Keratinocyte (primary cell): Measurements from ENCODE around the gene NKAP. TPM values are rescaled to one million over a fixed set of nuclear protein-coding genes. Genes with fewer than 3 reads are reported as not detected.
"Not testable (repeated sequence)": the region's sequence is repeated elsewhere in the genome, so short reads cannot be mapped to it uniquely, and the experiment has no call there.

Source experiments
- DNase-seq: peaks from one replicate; pipeline ENCODE4 v3.0.0-alpha.2; 2011; ENCODE audit warnings: low read depth, missing footprints, low spot score
- FAIRE-seq: peaks from 2 replicates; lab custom pipeline; 2011; peaks lifted over from hg19 to GRCh38; lab: Jason Lieb, UNC
- H2AFZ ChIP-seq: 2 replicates; pipeline ENCODE4 v1.6.0; 2012; ENCODE audit warnings: low read length, control low read depth, inconsistent platforms; ENCODE audit not compliant: control insufficient read depth
- H3K27ac ChIP-seq: 2 replicates; pipeline ENCODE4 v1.5.1; 2011; ENCODE audit warnings: low read length; ENCODE audit not compliant: control insufficient read depth, insufficient read depth
- H3K27me3 ChIP-seq: 3 replicates; pipeline ENCODE4 v1.6.0; 2011; ENCODE audit warnings: low read length; ENCODE audit not compliant: control insufficient read depth, insufficient read depth; ENCODE audit errors: extremely low read depth
- H3K36me3 ChIP-seq, 2 experiments: 2 replicates in 1 of 2; 3 replicates in 1 of 2; pipeline ENCODE4 v1.5.1; 2011; ENCODE audit warnings: low read length in 2 of 2, mild to moderate bottlenecking in 1 of 2; ENCODE audit not compliant: control insufficient read depth in 2 of 2, insufficient read depth in 2 of 2; ENCODE audit errors: extremely low read depth in 1 of 2
- H3K4me1 ChIP-seq: 3 replicates; pipeline ENCODE4 v1.5.1; 2011; ENCODE audit warnings: low read length; ENCODE audit not compliant: control insufficient read depth, insufficient read depth; ENCODE audit errors: extremely low read depth
- H3K4me2 ChIP-seq: 3 replicates; pipeline ENCODE4 v1.6.0; 2011; ENCODE audit warnings: low read depth, low read length; ENCODE audit not compliant: control insufficient read depth, insufficient read depth; ENCODE audit errors: extremely low read depth
- H3K4me3 ChIP-seq, 3 experiments: fragments of 200-600 bp in 1 of 3; sonication (generic) in 1 of 3; 2 replicates in 2 of 3; 3 replicates in 1 of 3; pipeline ENCODE4 v1.5.1; 2011 to 2016; ENCODE audit warnings: low read length in 3 of 3, mild to moderate bottlenecking in 3 of 3, control low read depth in 2 of 3, inconsistent platforms in 1 of 3, low read depth in 1 of 3, mixed read lengths in 1 of 3, mixed run types in 1 of 3, moderate library complexity in 1 of 3; ENCODE audit not compliant: control insufficient read depth in 2 of 3, insufficient read depth in 2 of 3; ENCODE audit errors: extremely low read depth in 1 of 3
- H3K79me2 ChIP-seq: 2 replicates; pipeline ENCODE4 v1.6.0; 2012; ENCODE audit warnings: low read length; ENCODE audit not compliant: control insufficient read depth, insufficient read depth
- H3K9ac ChIP-seq: 3 replicates; pipeline ENCODE4 v1.6.0; 2011; ENCODE audit warnings: low read length; ENCODE audit not compliant: control insufficient read depth, insufficient read depth; ENCODE audit errors: extremely low read depth
- H3K9me1 ChIP-seq: 3 replicates; pipeline ENCODE4 v1.6.0; 2011; ENCODE audit warnings: low read length; ENCODE audit not compliant: control insufficient read depth, insufficient read depth; ENCODE audit errors: extremely low read depth
- H3K9me3 ChIP-seq: 2 replicates; pipeline ENCODE4 v1.5.1; 2012; ENCODE audit warnings: low read depth, low read length; ENCODE audit not compliant: control insufficient read depth
- H4K20me1 ChIP-seq: 3 replicates; pipeline ENCODE4 v1.6.0; 2011; ENCODE audit warnings: low read length; ENCODE audit not compliant: control insufficient read depth, insufficient read depth; ENCODE audit errors: extremely low read depth
- CTCF ChIP-seq, 3 experiments: IDR thresholded peaks in 1 of 3; conservative IDR thresholded peaks in 1 of 3; optimal IDR thresholded peaks in 1 of 3; 2 replicates in 2 of 3; 3 replicates in 1 of 3; pipeline versions ENCODE3 to v1.5.1; 2011; ENCODE audit warnings: low read length in 3 of 3, mild to moderate bottlenecking in 3 of 3, moderate library complexity in 2 of 3, control low read depth in 1 of 3, inconsistent platforms in 1 of 3; ENCODE audit not compliant: insufficient read depth in 2 of 3; ENCODE audit errors: extremely low read depth in 1 of 3
- EZH2 ChIP-seq: IDR thresholded peaks from one replicate; pipeline ENCODE4 v1.6.1; 2012; ENCODE audit warnings: inconsistent platforms, mild to moderate bottlenecking, low read length, moderate library complexity
- dilution Hi-C: fragments of 300-500 bp; cut with MboI; formaldehyde crosslinking; loops from one replicate; pipeline ENCODE4 v1.7.0; 2020; ENCODE audit warnings: low sequenced_read_pairs; ENCODE audit not compliant: extremely low pct_ligation_motif_present
- polyA plus RNA-seq, 5 experiments: library from polyadenylated mRNA; depleted of rRNA in 3 of 5; stranded (reverse) in 3 of 5; stranded (forward) in 1 of 5; unstranded in 1 of 5; fragments of >200 nt; gene quantifications; 1 replicate in 1 of 5; 2 replicates in 3 of 5; 3 replicates in 1 of 5; pipeline versions ENCODE4 v1.2.1 to v1.2.3, GENCODE V29; 2011 to 2012; ENCODE audit warnings: missing spikeins in 2 of 5, low read depth in 1 of 5, low replicate concordance in 1 of 5

The NKAP gene
- polyA plus RNA-seq, 1 donor (not counting 4 experiments of a cell fraction or from before 2014, with no cell fraction given): 4.6 TPM

GRCh38 chrX:119941336-119941735, 2.2 kb downstream of the NKAP start:
- Histone ChIP-seq H3K27me3 (no peaks in the 10 kb centered on the region), H4K20me1 (no peaks in the 10 kb centered on the region), H3K79me2 (peaks cover 5% of the 10 kb centered on the region), H3K36me3 (no peaks in the 10 kb centered on the region), H3K4me1 (peaks cover 3% of the 10 kb centered on the region), H3K4me2 (no peak overlapping the region), H3K9ac (no peak overlapping the region), H3K9me3 (no peaks in the 10 kb centered on the region), H3K27ac (no peak overlapping the region), H3K9me1 (no peaks in the 10 kb centered on the region), H2AFZ (no peak overlapping the region), H3K4me3 (no peak overlapping the region)
- no peak for DNase-seq
- FAIRE-seq: no peak
- dilution Hi-C loops: no loop called here
- no peak for TF ChIP-seq EZH2
- no peak for TF ChIP-seq CTCF (optimal IDR thresholded peaks at IDR 0.05 in 1 of 3, IDR thresholded peaks at IDR 0.05 in 1 of 3, conservative IDR thresholded peaks at IDR 0.05 in 1 of 3; ENCODE audit: extremely low read depth in 1 of 3, insufficient read depth in 2 of 3, low read length in 3 of 3)

GRCh38 chrX:119935215-119935874, 8.2 kb downstream of the NKAP start:
- H4K20me1 ChIP-seq: no peaks in the 10 kb centered on the region
- TF ChIP-seq EZH2 (no peak), CTCF (optimal IDR thresholded peaks at IDR 0.05 in 1 of 3, IDR thresholded peaks at IDR 0.05 in 1 of 3, conservative IDR thresholded peaks at IDR 0.05 in 1 of 3; ENCODE audit: extremely low read depth in 1 of 3, insufficient read depth in 2 of 3, low read length in 3 of 3) (no peak)
- no peak overlapping the region for H3K9ac ChIP-seq
- no peaks in the 10 kb centered on the region for H3K4me1 ChIP-seq
- H3K27ac ChIP-seq: no peak overlapping the region
- H3K36me3 ChIP-seq: peaks cover 0 to 5% of the 10 kb centered on the region in 2 experiments
- dilution Hi-C loops: no loop called here
- no peak overlapping the region for H2AFZ ChIP-seq
- no peaks in the 10 kb centered on the region for H3K79me2 ChIP-seq
- no peak overlapping the region for H3K4me2 ChIP-seq
- no peaks in the 10 kb centered on the region for H3K9me3 ChIP-seq
- DNase-seq (no peak), FAIRE-seq (no peak)
- H3K9me1 ChIP-seq: no peaks in the 10 kb centered on the region
- H3K27me3 ChIP-seq: no peaks in the 10 kb centered on the region
- no peak overlapping the region for H3K4me3 ChIP-seq

GRCh38 chrX:119922391-119922790, 21.2 kb downstream of the NKAP start:
- H3K36me3 ChIP-seq, H3K4me2 ChIP-seq, H3K79me2 ChIP-seq, dilution Hi-C loops, H4K20me1 ChIP-seq, H3K4me1 ChIP-seq, H3K9me1 ChIP-seq, FAIRE-seq, H2AFZ ChIP-seq, H3K9me3 ChIP-seq, H3K27me3 ChIP-seq, H3K27ac ChIP-seq, H3K4me3 ChIP-seq, H3K9ac ChIP-seq, DNase-seq: not testable (repeated sequence)
